Cardiac fibroblast (primary cell): ENCODE measurements around the gene ALDOB.

ENCODE experiments used
- DNase-seq, 2 donors: peaks; one replicate each; pipeline versions ENCODE4 v3.0.0 to v3.0.0-alpha.2; 2010; ENCODE audit warnings: low read depth in 2 of 2
- H3K4me3 ChIP-seq, 2 donors: replicated peaks in 1 of 2; 1 replicate in 1 of 2; 2 replicates in 1 of 2; pipeline ENCODE4 v1.5.1; 2011; ENCODE audit warnings: low read depth in 2 of 2, low read length in 2 of 2, mild to moderate bottlenecking in 2 of 2, moderate library complexity in 1 of 2
- TF ChIP-seq, protein P1 (sequence below): IDR thresholded peaks from one replicate; pipeline ENCODE4 v1.5.1; 2011; ENCODE audit warnings: low read depth, mild to moderate bottlenecking, low read length, inconsistent platforms

The ALDOB gene

DNA sequence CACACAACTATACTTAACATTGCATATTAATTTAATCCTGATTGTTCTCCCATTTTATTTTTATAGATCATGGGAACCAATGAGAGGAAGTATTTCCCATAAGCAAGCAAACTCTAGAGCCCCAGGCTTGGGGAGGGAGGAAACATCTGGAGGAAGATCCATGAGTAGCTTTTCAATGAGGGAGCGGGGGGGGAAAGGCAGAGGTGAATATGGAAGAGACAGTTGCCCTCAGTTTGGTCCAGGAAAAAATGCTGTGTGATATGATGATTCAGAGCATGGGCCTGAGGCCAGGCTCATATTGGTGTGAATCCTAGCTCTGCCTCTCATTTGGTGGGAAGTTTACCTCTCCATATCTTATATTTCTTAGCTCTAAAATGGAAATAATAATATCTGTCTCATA lies 42.2 kb upstream of the ALDOB start:
- H3K4me3 ChIP-seq = no peak overlapping the region
- TF ChIP-seq, protein P1, sequence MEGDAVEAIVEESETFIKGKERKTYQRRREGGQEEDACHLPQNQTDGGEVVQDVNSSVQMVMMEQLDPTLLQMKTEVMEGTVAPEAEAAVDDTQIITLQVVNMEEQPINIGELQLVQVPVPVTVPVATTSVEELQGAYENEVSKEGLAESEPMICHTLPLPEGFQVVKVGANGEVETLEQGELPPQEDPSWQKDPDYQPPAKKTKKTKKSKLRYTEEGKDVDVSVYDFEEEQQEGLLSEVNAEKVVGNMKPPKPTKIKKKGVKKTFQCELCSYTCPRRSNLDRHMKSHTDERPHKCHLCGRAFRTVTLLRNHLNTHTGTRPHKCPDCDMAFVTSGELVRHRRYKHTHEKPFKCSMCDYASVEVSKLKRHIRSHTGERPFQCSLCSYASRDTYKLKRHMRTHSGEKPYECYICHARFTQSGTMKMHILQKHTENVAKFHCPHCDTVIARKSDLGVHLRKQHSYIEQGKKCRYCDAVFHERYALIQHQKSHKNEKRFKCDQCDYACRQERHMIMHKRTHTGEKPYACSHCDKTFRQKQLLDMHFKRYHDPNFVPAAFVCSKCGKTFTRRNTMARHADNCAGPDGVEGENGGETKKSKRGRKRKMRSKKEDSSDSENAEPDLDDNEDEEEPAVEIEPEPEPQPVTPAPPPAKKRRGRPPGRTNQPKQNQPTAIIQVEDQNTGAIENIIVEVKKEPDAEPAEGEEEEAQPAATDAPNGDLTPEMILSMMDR = no peak
- DNase-seq = peak in 1 of 2 donors; percentile 36

DNA sequence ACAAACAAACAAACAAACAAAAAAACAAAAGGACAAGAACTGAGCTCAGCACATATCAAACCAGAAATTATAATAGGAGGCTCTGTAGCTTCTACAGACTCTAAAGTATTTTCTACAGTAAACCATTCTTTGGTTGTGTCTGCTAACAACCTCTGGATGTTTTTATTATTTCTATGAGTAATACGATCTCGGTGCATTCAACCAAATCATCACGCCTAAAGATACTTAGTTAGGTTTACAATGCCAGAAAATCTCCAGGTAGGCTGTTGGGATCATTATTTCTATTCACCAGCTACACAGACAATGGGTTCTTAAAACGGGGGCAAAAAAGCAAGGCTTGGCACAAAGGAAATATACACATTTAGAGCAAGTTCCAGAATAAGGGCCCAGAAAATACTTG lies 41.6 kb upstream of the ALDOB start:
- H3K4me3 ChIP-seq = no peak overlapping the region
- DNase-seq = peak in 1 of 2 donors; percentile 31
- TF ChIP-seq, protein P1 = no peak

DNA sequence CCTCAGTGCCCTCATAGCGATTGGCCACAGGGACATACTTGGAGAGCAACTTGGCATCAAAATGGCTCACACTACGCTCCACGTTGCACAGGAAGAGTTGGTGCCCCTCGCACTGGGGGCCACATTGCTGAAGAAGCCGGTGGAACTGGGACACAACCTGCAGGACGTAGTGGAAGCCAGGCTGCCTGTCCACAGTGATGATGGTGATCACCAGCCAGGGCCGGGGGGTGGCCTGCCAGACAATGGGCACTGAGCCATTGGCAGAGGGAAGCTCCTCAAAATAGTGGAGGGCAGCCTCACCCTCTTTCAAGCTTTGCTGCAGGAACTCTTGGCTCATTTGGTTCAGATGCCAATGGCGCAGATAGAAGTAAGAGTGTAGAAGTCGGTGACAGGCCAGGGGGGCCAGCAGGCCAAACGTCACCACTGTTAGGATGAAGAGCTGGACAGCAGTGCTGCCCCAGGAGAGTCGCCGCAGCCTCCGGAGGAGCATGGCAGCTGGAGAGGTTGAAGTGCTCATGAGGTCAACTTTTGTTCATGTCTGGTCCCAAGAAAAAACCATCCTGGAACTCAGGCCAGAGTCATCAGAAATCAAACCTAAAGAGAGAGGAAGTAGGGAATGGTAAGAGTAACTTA lies 41.1 kb upstream of the ALDOB start:
- DNase-seq = no peak
- TF ChIP-seq, protein P1 = no peak
- H3K4me3 ChIP-seq = no peak overlapping the region

DNA sequence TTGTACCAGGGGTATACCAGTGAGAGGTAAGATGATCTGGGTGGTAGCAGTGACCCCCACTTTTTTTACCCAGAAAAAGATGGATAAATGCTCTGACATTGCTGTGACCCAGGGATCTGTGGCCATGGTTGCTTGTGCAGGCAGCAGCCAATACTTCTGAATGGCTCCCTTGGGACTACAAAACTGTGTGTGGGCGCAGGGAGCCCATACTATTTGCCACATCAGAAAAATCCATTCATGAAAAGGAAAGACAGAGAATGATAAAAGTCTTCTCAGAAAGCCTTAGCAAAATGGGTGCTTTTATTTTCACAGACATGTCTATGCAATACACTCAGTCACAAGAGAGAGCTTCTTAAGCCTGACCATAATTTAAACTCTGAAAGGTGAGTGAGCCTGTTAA lies 37.3 kb upstream of the ALDOB start:
- TF ChIP-seq, protein P1 = no peak
- DNase-seq = no peak
- no peak overlapping the region for H3K4me3 ChIP-seq

DNA sequence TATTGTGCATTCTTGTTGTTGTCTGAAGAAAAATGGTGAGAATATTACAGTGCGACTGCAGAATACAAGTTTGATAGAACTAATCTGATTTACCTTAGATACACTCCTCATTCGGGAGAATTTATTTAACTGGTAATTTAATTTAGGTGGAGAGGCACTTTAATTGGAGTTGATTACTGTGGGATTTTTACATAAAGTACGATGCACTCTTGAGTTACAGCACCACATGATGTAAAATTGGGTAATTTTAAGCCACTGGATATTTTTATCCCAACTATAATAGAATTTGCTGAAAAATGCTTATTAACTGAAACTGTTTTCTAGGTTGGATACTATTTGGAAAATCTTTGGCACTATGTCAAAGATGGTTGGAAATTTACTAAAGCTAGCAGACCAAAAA lies 35.4 kb upstream of the ALDOB start:
- TF ChIP-seq, protein P1 = no peak
- no peak overlapping the region for H3K4me3 ChIP-seq
- DNase-seq = no peak

DNA sequence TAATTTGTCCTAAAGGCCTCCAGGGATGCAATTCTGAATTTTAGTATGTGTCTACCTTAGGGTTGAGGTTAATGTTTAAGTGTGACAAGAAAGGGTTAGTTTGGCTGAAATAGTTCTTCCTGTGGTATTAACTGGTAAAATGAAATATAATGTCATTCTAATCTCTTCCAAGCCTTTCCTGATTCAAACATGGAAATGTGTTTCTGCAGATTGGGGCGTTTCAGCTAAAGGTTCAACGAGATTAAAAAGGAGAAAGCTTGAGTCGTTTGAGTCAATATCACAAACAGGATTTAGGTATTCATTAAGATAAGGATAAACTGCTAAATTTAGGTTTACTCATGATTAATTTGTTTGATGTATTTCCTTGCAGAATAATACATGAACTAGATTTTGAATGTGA lies 34.4 kb upstream of the ALDOB start:
- DNase-seq = no peak
- TF ChIP-seq, protein P1 = no peak

DNA sequence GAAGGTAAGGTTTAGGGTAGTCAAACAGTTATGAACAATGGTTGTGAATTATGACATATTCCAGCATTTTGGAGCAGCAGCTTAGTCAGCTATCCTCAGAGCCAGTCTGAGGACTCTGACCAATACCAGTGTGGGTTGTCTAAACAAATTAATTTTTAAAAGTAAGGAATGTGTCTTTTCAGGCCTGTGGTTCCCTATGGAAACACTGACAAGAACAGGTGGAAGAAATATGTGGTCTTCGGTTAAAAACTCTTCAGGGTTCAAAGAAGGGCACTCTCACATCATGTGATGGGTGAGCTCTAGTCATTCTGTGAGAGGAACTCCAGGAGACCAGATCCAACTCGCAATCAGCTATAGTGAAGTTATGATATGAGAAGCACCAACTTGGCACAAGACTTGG lies 33.5 kb upstream of the ALDOB start:
- TF ChIP-seq, protein P1 = no peak
- no peak overlapping the region for H3K4me3 ChIP-seq
- no peak for DNase-seq

More for the DNA sequence above, 34.4 kb upstream of the ALDOB start:
- H3K4me3 ChIP-seq = no peak overlapping the region
